Measurements from ENCODE around the gene LRRC3B.

DNA sequence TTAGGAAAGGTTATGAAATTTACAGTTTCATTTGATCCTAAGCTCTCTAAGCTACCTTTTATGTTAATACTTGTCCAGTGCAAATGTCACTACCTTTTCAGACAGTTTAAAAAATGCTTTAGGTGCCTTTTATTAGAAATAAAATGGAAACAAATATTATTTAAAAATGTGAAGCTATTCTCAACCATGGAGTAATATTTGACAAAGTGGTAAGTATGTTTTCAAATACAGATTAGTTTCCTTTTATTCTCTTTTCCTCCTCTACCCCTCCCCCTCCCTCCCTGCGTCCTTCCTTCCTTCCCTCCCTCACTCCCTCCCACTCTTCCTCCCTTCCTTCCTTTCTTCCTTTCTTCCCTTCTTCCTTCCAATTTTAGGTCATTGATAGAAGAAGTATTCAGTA lies 6.3 kb downstream of the LRRC3B start:
- TF ChIP-seq, protein P1, sequence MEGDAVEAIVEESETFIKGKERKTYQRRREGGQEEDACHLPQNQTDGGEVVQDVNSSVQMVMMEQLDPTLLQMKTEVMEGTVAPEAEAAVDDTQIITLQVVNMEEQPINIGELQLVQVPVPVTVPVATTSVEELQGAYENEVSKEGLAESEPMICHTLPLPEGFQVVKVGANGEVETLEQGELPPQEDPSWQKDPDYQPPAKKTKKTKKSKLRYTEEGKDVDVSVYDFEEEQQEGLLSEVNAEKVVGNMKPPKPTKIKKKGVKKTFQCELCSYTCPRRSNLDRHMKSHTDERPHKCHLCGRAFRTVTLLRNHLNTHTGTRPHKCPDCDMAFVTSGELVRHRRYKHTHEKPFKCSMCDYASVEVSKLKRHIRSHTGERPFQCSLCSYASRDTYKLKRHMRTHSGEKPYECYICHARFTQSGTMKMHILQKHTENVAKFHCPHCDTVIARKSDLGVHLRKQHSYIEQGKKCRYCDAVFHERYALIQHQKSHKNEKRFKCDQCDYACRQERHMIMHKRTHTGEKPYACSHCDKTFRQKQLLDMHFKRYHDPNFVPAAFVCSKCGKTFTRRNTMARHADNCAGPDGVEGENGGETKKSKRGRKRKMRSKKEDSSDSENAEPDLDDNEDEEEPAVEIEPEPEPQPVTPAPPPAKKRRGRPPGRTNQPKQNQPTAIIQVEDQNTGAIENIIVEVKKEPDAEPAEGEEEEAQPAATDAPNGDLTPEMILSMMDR (IDR thresholded peaks at IDR 0.05): no peak
- TF ChIP-seq POLR2AphosphoS5 (IDR thresholded peaks at IDR 0.05) (no peak), EP300 (IDR thresholded peaks at IDR 0.05; ENCODE audit: low read depth) (no peak)
